HepG2 (cell line): Measurements from ENCODE around the gene AGTRAP. TPM values are rescaled to one million over a fixed set of nuclear protein-coding genes. Genes with fewer than 3 reads are reported as not detected.

Experiments
- ATAC-seq: fragments of 200-7000 bp; cut with Tn5 transposase; 3 replicates; pipeline ENCODE4 v1.9.1; 2020; ENCODE audit warnings: mild to moderate bottlenecking, moderate library complexity
- BruUV-seq: library from RNA; stranded (reverse); fragments of 400-500 nt; replicated peaks from 2 replicates; lab custom pipeline; 2021; lab: Mats Ljungman, UMichigan
- CTCF ChIA-PET: fragments of 300-600 bp; formaldehyde crosslinking; extraction: SDS; loops from one replicate; lab custom pipeline; 2021; ENCODE audit warnings: low total read pairs, inconsistent platforms, low intra/inter-chr PET ratio; lab: Yijun Ruan, JAX
- POLR2A ChIA-PET: fragments of 350-600 bp; sonication (Branson Sonifier 250); formaldehyde crosslinking; loops from one replicate; lab custom pipeline; 2020; ENCODE audit warnings: antibody characterized with exemption, inconsistent platforms; lab: Yijun Ruan, JAX
- DNase-seq: peaks from one replicate; pipeline ENCODE4 v3.0.0-alpha.2; 2015; ENCODE audit warnings: low spot score
- FAIRE-seq: peaks from 3 replicates; lab custom pipeline; 2011; peaks lifted over from hg19 to GRCh38; lab: Jason Lieb, UNC
- H2AFZ ChIP-seq: one replicate; pipeline ENCODE4 v1.6.1; 2011; ENCODE audit warnings: low read length, inconsistent platforms
- H3K27ac ChIP-seq: fragments of 300-600 bp; 3 replicates; pipeline ENCODE4 v1.8.0; 2011; ENCODE audit warnings: mixed run types, mild to moderate bottlenecking, mixed read lengths, low read length, inconsistent platforms; ENCODE audit not compliant: insufficient read depth; ENCODE audit errors: extremely low read length
- H3K27me3 ChIP-seq, 2 experiments: fragments of 200-600 bp in 1 of 2; 2 replicates in 1 of 2; 3 replicates in 1 of 2; pipeline versions ENCODE4 v1.6.0 to v1.8.0; 2011; ENCODE audit warnings: low read length in 2 of 2, mild to moderate bottlenecking in 2 of 2, moderate library complexity in 2 of 2, inconsistent platforms in 1 of 2; ENCODE audit not compliant: insufficient read depth in 2 of 2, control insufficient read depth in 1 of 2
- H3K36me3 ChIP-seq, 2 experiments: fragments of 200-600 bp in 1 of 2; replicated peaks in 1 of 2; 2 replicates in 1 of 2; 3 replicates in 1 of 2; pipeline versions ENCODE4 v1.5.1 to v1.8.0; 2011; ENCODE audit warnings: low read length in 2 of 2, inconsistent platforms in 1 of 2; ENCODE audit not compliant: insufficient read depth in 2 of 2, control insufficient read depth in 1 of 2
- H3K4me1 ChIP-seq: 2 replicates; pipeline ENCODE4 v1.5.1; 2012; ENCODE audit warnings: low read length, inconsistent platforms; ENCODE audit not compliant: insufficient read depth
- H3K4me2 ChIP-seq: 2 replicates; pipeline ENCODE4 v1.6.0; 2011; ENCODE audit warnings: low read depth, low read length, inconsistent platforms
- H3K4me3 ChIP-seq, 3 experiments: fragments of 200-600 bp in 1 of 3; sonication (generic), shearing (Covaris generic) in 1 of 3; replicated peaks in 1 of 3; 2 replicates each; pipeline ENCODE4 v1.5.1; 2011 to 2016; ENCODE audit warnings: low read length in 3 of 3, inconsistent platforms in 2 of 3, low read depth in 2 of 3, mild to moderate bottlenecking in 2 of 3, control low read depth in 1 of 3, mixed read lengths in 1 of 3; ENCODE audit not compliant: insufficient read depth in 1 of 3
- H3K79me2 ChIP-seq: one replicate; pipeline ENCODE4 v1.6.1; 2011; ENCODE audit warnings: low read length, inconsistent platforms; ENCODE audit not compliant: insufficient read depth
- H3K9ac ChIP-seq: 2 replicates; pipeline ENCODE4 v1.6.0; 2011; ENCODE audit warnings: mild to moderate bottlenecking, low read depth, low read length, inconsistent platforms; ENCODE audit not compliant: insufficient read depth
- H3K9me3 ChIP-seq: 2 replicates; pipeline ENCODE4 v1.5.1; 2012; ENCODE audit warnings: mild to moderate bottlenecking, low read length
- H4K20me1 ChIP-seq: 2 replicates; pipeline ENCODE4 v1.6.0; 2011; ENCODE audit warnings: inconsistent platforms, mild to moderate bottlenecking, low read length, moderate library complexity; ENCODE audit not compliant: insufficient read depth
- ASH2L ChIP-seq: fragments of 300-600, 200-600 bp; sonication (generic); IDR thresholded peaks from 2 replicates; pipeline ENCODE4 v1.7.0; 2017; ENCODE audit warnings: low read depth, mild to moderate bottlenecking, moderate library complexity, mixed read lengths, low read length; ENCODE audit not compliant: insufficient read length
- ZBTB37 ChIP-seq: sonication (generic); formaldehyde crosslinking; IDR thresholded peaks from 2 replicates; pipeline ENCODE4 v1.4.0; 2020; ENCODE audit warnings: mild to moderate bottlenecking, missing genetic modification reagents
- ZNF513 ChIP-seq: sonication (generic); formaldehyde crosslinking; conservative IDR thresholded peaks from 2 replicates; pipeline ENCODE4 v1.5.0; 2020; ENCODE audit warnings: missing genetic modification reagents
- WGBS: methylation state at CpG from one replicate; pipeline ENCODE4 v1.1.6; 2017; ENCODE audit warnings: low lambda C conversion rate; 5-methylcytosine and 5-hydroxymethylcytosine counted together
- in situ Hi-C: cut with HindIII; loops from 2 replicates; pipeline ENCODE4 v1.10.0; 2017; ENCODE audit warnings: low pct_unique_long_range_greater_than_20kb; ENCODE audit not compliant: extremely low pct_ligation_motif_present
- intact Hi-C: fragments of 100-400 bp; cut with micrococcal nuclease; formaldehyde crosslinking; loops from one replicate; pipeline ENCODE4 v1.10.0; 2022; ENCODE audit not compliant: unreplicated experiment
- polyA plus RNA-seq, 8 experiments: library from polyadenylated mRNA; depleted of rRNA in 3 of 8; stranded (reverse) in 7 of 8; unstranded in 1 of 8; fragments of >200 nt; fragmentation: Illumina TruSeq in 4 of 8; extraction: Trizol in 4 of 8; gene quantifications; 2 replicates each; pipeline versions ENCODE4 v1.2.1 to v1.2.3, GENCODE V29; 2011 to 2016; ENCODE audit warnings: low read depth in 4 of 8, missing spikeins in 1 of 8, mixed read lengths in 1 of 8; ENCODE audit not compliant: insufficient read depth in 1 of 8
- total RNA-seq, 5 experiments: library from RNA; depleted of rRNA; stranded (reverse); fragments of >200 nt; fragmentation: Illumina TruSeq; extraction: Trizol; gene quantifications; 2 replicates each; pipeline ENCODE4 v1.2.3, GENCODE V29; 2016; ENCODE audit warnings: low read depth in 1 of 5

The AGTRAP gene
- total and polyA plus RNA-seq, 2 of the 13 experiments (the other 11 are each of a cell fraction or from before 2014, with no cell fraction given): 28.3 to 32.0 TPM

GRCh38 chr1:11693917-11694316 is 42.0 kb upstream of the AGTRAP start:
- Histone ChIP-seq H3K36me3 (no peaks in the 10 kb centered on the region), H3K4me3 (no peak overlapping the region), H4K20me1 (no peaks in the 10 kb centered on the region), H3K79me2 (no peaks in the 10 kb centered on the region), H3K27ac (no peak overlapping the region), H3K4me1 (peaks cover 15% of the 10 kb centered on the region), H3K4me2 (no peak overlapping the region), H3K9me3 (no peaks in the 10 kb centered on the region), H2AFZ (no peak overlapping the region), H3K27me3 (peaks cover 13 to 70% of the 10 kb centered on the region in 2 experiments), H3K9ac (no peak overlapping the region)
- no TSS peak for BruUV-seq
- 0% methylated on average over 5 of the region's 5 CpGs for WGBS
- POLR2A ChIA-PET: no interaction called here
- no peak for TF ChIP-seq ASH2L
- CTCF ChIA-PET: no interaction called here
- in situ Hi-C loops: loop anchor here (10.0 kb wide), 1 partner anchor 61 kb away; no protein-coding TSS in a partner anchor
- FAIRE-seq (no peak), DNase-seq (no peak), ATAC-seq (no peak)
- intact Hi-C loops: no loop called here

GRCh38 chr1:11695861-11696260 is 40.1 kb upstream of the AGTRAP start:
- ATAC-seq (no peak), FAIRE-seq (no peak)
- 36% methylated on average over 3 of the region's 6 CpGs for WGBS
- Histone ChIP-seq H3K36me3 (no peaks in the 10 kb centered on the region), H3K27ac (no peak overlapping the region), H2AFZ (no peak overlapping the region)
- in situ Hi-C loops (loop anchor here (10.0 kb wide), 1 partner anchor 59 kb away; no protein-coding TSS in a partner anchor), intact Hi-C loops (no loop called here)
- POLR2A ChIA-PET: no interaction called here
- TF ChIP-seq ZNF513: no peak
- TF ChIP-seq ZBTB37 (CRISPR knock-in tag): no peak
- TF ChIP-seq, all 625 proteins: peak for 0
- Histone ChIP-seq H3K4me2 (no peak overlapping the region), H3K9me3 (no peaks in the 10 kb centered on the region), H3K27me3 (peaks cover 10 to 60% of the 10 kb centered on the region in 2 experiments), H3K79me2 (no peaks in the 10 kb centered on the region), H3K4me1 (peaks cover 1% of the 10 kb centered on the region; the same call in 1 of the 2 replicates), H3K9ac (no peak overlapping the region), H4K20me1 (no peaks in the 10 kb centered on the region), H3K4me3 (no peak overlapping the region)
- no peak for DNase-seq
- CTCF ChIA-PET: no interaction called here
- BruUV-seq: no TSS peak
